Measurements from ENCODE around the gene SCUBE1. TPM values are rescaled to one million over a fixed set of nuclear protein-coding genes. Genes with fewer than 3 reads are reported as not detected.
A peak's percentile ranks its signal among the peaks of the same experiment; 100 is the strongest.

SCUBE1 gene
- total and polyA plus RNA-seq, 2 of the 4 experiments (the other 2 are of a cell fraction) = not detected

DNA sequence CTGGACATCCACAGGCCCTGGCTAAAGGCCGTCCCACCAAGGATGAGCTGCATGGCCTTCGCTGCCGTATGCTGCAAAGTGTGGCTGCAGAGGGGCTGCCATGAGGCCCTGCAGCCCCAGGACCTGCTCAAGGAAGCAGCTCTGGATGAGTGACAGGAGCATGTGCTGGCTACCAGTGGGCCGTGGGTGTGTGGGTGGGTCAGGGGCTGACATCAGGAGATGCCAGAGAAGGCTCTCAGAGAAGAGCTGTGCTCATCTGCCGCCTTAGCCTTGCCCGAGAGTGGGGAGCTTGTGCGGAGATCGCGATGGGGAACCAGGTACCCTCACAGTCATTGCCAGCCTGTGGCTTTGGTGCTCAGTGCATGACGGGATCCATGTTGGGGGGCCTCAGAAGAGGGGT lies 41.3 kb downstream of the SCUBE1 start:
- no peak overlapping the region for H3K9ac ChIP-seq (ENCODE audit: low read depth, low read length)
- 100% methylated on average over 1 of the region's 10 CpGs; no CpG with 5 or more reads in 1 of the 2 experiments for WGBS, 2 experiments (ENCODE audit: extremely low coverage in 2 of 2, insufficient read length in 1 of 2)
- intact Hi-C loops (cut with micrococcal nuclease) = no loop called here

More for the DNA sequence above, 41.3 kb downstream of the SCUBE1 start:
- no peak overlapping the region for H4K5ac ChIP-seq (ENCODE audit: low read depth, low read length)
- H2BK120ac ChIP-seq (ENCODE audit: low read depth, low read length) = no peak overlapping the region
- no peak for ATAC-seq (ENCODE audit: low read depth)
- dilution Hi-C loops (cut with HindIII; ENCODE audit: low sequenced_read_pairs, unreplicated experiment) = no loop called here
- no peak for TF ChIP-seq POLR2A (IDR thresholded peaks at IDR 0.05; ENCODE audit: low read depth, low read length)
- TF ChIP-seq, protein P1, sequence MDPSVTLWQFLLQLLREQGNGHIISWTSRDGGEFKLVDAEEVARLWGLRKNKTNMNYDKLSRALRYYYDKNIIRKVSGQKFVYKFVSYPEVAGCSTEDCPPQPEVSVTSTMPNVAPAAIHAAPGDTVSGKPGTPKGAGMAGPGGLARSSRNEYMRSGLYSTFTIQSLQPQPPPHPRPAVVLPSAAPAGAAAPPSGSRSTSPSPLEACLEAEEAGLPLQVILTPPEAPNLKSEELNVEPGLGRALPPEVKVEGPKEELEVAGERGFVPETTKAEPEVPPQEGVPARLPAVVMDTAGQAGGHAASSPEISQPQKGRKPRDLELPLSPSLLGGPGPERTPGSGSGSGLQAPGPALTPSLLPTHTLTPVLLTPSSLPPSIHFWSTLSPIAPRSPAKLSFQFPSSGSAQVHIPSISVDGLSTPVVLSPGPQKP (IDR thresholded peaks at IDR 0.05; ENCODE audit: borderline replicate concordance, low read depth, low read length) = no peak
- no peak for TF ChIP-seq SMC3 (IDR thresholded peaks at IDR 0.05; ENCODE audit: low read depth, low read length)
- TF ChIP-seq MAFK (IDR thresholded peaks at IDR 0.05; ENCODE audit: low read depth, low read length) = no peak
- TF ChIP-seq MXI1 (IDR thresholded peaks at IDR 0.05; ENCODE audit: borderline replicate concordance, low read depth, low read length) = no peak
- TF ChIP-seq NFE2L2 (IDR thresholded peaks at IDR 0.05; ENCODE audit: low read depth, low read length) = no peak
- no peak overlapping the region for H3K56ac ChIP-seq (ENCODE audit: extremely low read depth, insufficient read depth, low read length)
- H4K91ac ChIP-seq (ENCODE audit: insufficient read depth, low read depth, low read length) = no peak overlapping the region
- H3K4me2 ChIP-seq (ENCODE audit: low read depth, low read length) = no peak overlapping the region
- no peaks in the 10 kb centered on the region for H3K79me1 ChIP-seq (ENCODE audit: low read depth in 1 of 2, low read length in 2 of 2)
- no peaks in the 10 kb centered on the region for H4K20me1 ChIP-seq (ENCODE audit: insufficient read depth, low read length)
- CTCF ChIA-PET = no interaction called here
- H3K4me3 ChIP-seq (ENCODE audit: insufficient read depth, low read depth, low read length) = no peak overlapping the region
- H3K27ac ChIP-seq (ENCODE audit: insufficient read depth, low read length) = no peak overlapping the region
- H3K9me3 ChIP-seq (ENCODE audit: control insufficient read depth, insufficient read depth, low read length) = no peaks in the 10 kb centered on the region
- POLR2A ChIA-PET (ENCODE audit: unreplicated experiment) = no interaction called here
- peaks cover 35% of the 10 kb centered on the region for H3K27me3 ChIP-seq (ENCODE audit: control insufficient read depth, insufficient read depth, low read length)
- no peak overlapping the region for H3K18ac ChIP-seq (ENCODE audit: low read depth, low read length)
- no peak overlapping the region for H3K23ac ChIP-seq (ENCODE audit: low read depth, low read length)
- DNase-seq = no peak
- no peak overlapping the region for H2BK5ac ChIP-seq (ENCODE audit: low read depth, low read length, poor library complexity, severe bottlenecking)
- H2BK15ac ChIP-seq (ENCODE audit: low read depth, low read length) = no peak overlapping the region
- no peak overlapping the region for H2AK5ac ChIP-seq (ENCODE audit: low read depth, low read length)
- H3K9me1 ChIP-seq (ENCODE audit: insufficient read depth, low read length) = no peaks in the 10 kb centered on the region
- H2AFZ ChIP-seq (replicated peaks; ENCODE audit: low read length, poor library complexity) = peak overlapping the region; percentile 10
- no peak overlapping the region for H2AK9ac ChIP-seq (replicated peaks; ENCODE audit: low read depth, low read length, poor library complexity)
- no peak overlapping the region for H4K8ac ChIP-seq (ENCODE audit: low read depth in 2 of 2, low read length in 2 of 2)
- no peaks in the 10 kb centered on the region; the same call in 1 of the 2 replicates for H3K4me1 ChIP-seq (ENCODE audit: control insufficient read depth, insufficient read depth, low read length)
- no peak overlapping the region for H2BK20ac ChIP-seq (ENCODE audit: low read depth, low read length)
- no TSS peak for BruUV-seq (replicated peaks)
- in situ Hi-C loops (cut with MboI; ENCODE audit: low sequenced_read_pairs) = no loop called here
- no peak overlapping the region for H3K4ac ChIP-seq (ENCODE audit: low read depth, low read length)
- no peaks in the 10 kb centered on the region for H3K36me3 ChIP-seq (ENCODE audit: control insufficient read depth, insufficient read depth, low read length)
- no peak overlapping the region for H3K14ac ChIP-seq (replicated peaks; ENCODE audit: low read depth, low read length)

Data from IMR-90 (cell line).